K562 (cell line): ENCODE data around the gene GRAMD2A. TPM values are rescaled to one million over a fixed set of nuclear protein-coding genes. Genes with fewer than 3 reads are reported as not detected.

Experiments
- ATAC-seq: fragments of 200-7000 bp; cut with Tn5 transposase; 3 replicates; pipeline ENCODE4 v1.9.1; 2020; ENCODE audit warnings: moderate library complexity
- BruUV-seq: library from RNA; stranded (reverse); fragments of 400-500 nt; replicated peaks from 2 replicates; lab custom pipeline; 2021; lab: Mats Ljungman, UMichigan
- CTCF ChIA-PET: fragments of 300-600 bp; formaldehyde crosslinking; extraction: SDS; loops from one replicate; lab custom pipeline; 2021; ENCODE audit warnings: low intra/inter-chr PET ratio; lab: Yijun Ruan, JAX
- POLR2A ChIA-PET: fragments of 300-600, 350-650 bp; sonication (Branson Sonifier 250); formaldehyde crosslinking; extraction: SDS; loops from one replicate; lab custom pipeline; 2021; ENCODE audit warnings: antibody characterized with exemption, inconsistent platforms; lab: Yijun Ruan, JAX
- DNase-seq, 4 experiments: peaks; one replicate each; pipeline versions ENCODE4 v3.0.0 to v3.0.0-alpha.2; 2011 to 2018; ENCODE audit warnings: low spot score in 3 of 4, mixed read lengths in 3 of 4; ENCODE audit errors: extremely low read depth in 1 of 4
- FAIRE-seq: peaks from 2 replicates; lab custom pipeline; 2011; peaks lifted over from hg19 to GRCh38; lab: Jason Lieb, UNC
- H2AFZ ChIP-seq: 2 replicates; pipeline ENCODE4 v1.6.0; 2011; ENCODE audit warnings: low read depth, low read length, control low read depth, inconsistent platforms
- H3K27ac ChIP-seq: fragments of 200-600 bp; 3 replicates; pipeline ENCODE4 v1.8.0; 2011; ENCODE audit warnings: low read depth, mild to moderate bottlenecking, control low read depth, inconsistent platforms, low read length, moderate library complexity, mixed read lengths; ENCODE audit errors: extremely low read depth
- H3K27me3 ChIP-seq, 2 experiments: fragments of 300-600 bp in 1 of 2; 2 replicates in 1 of 2; 3 replicates in 1 of 2; pipeline versions ENCODE4 v1.6.0 to v1.8.0; 2011; ENCODE audit warnings: inconsistent platforms in 2 of 2, low read length in 2 of 2, mild to moderate bottlenecking in 1 of 2, mixed read lengths in 1 of 2, moderate library complexity in 1 of 2; ENCODE audit not compliant: control insufficient read depth in 2 of 2, insufficient read depth in 2 of 2
- H3K36me3 ChIP-seq: fragments of 300-600 bp; 3 replicates; pipeline ENCODE4 v1.8.0; 2011; ENCODE audit warnings: mild to moderate bottlenecking, low read length, inconsistent platforms; ENCODE audit not compliant: control insufficient read depth, insufficient read depth
- H3K4me1 ChIP-seq, 2 experiments: fragments of 200-600 bp in 1 of 2; replicated peaks in 1 of 2; 2 replicates in 1 of 2; 3 replicates in 1 of 2; pipeline versions ENCODE4 v1.5.1 to v1.8.0; 2011; ENCODE audit warnings: inconsistent platforms in 2 of 2, low read length in 2 of 2, mild to moderate bottlenecking in 1 of 2, mixed read lengths in 1 of 2, moderate library complexity in 1 of 2; ENCODE audit not compliant: control insufficient read depth in 2 of 2, insufficient read depth in 2 of 2
- H3K4me2 ChIP-seq: 2 replicates; pipeline ENCODE4 v1.6.1; 2011; ENCODE audit warnings: low read length, control low read depth, inconsistent platforms, mixed read lengths; ENCODE audit not compliant: insufficient read depth
- H3K4me3 ChIP-seq: fragments of 200-600 bp; sonication (generic), shearing (Covaris generic); 2 replicates; pipeline ENCODE4 v1.5.1; 2016; ENCODE audit warnings: control low read depth, inconsistent platforms
- H3K79me2 ChIP-seq: fragments of 200-600 bp; 3 replicates; pipeline ENCODE4 v1.8.0; 2011; ENCODE audit warnings: low read length, inconsistent platforms; ENCODE audit not compliant: control insufficient read depth, insufficient read depth
- H3K9ac ChIP-seq, 2 experiments: 2 replicates each; pipeline versions ENCODE4 v1.6.0 to v1.6.1; 2011; ENCODE audit warnings: low read depth in 2 of 2, low read length in 2 of 2, control low read depth in 1 of 2, inconsistent platforms in 1 of 2, mild to moderate bottlenecking in 1 of 2, mixed read lengths in 1 of 2; ENCODE audit not compliant: insufficient read depth in 1 of 2
- H3K9me1 ChIP-seq: one replicate; pipeline ENCODE4 v1.6.0; 2011; ENCODE audit warnings: inconsistent platforms, mild to moderate bottlenecking, low read length, moderate library complexity; ENCODE audit not compliant: control insufficient read depth, insufficient read depth
- H3K9me3 ChIP-seq: replicated peaks from 2 replicates; pipeline ENCODE4 v1.5.1; 2011; ENCODE audit warnings: low read depth, low read length, inconsistent platforms; ENCODE audit not compliant: control insufficient read depth, insufficient read depth
- H4K20me1 ChIP-seq: replicated peaks from 2 replicates; pipeline ENCODE4 v1.6.1; 2011; ENCODE audit warnings: low read length, inconsistent platforms, mixed read lengths; ENCODE audit not compliant: control insufficient read depth, insufficient read depth
- C11orf30 ChIP-seq: fragments of 450-650 bp; IDR thresholded peaks from 2 replicates; pipeline ENCODE4 v1.6.1; 2016; ENCODE audit warnings: low read depth, mild to moderate bottlenecking
- MAFF ChIP-seq: IDR thresholded peaks from 2 replicates; pipeline ENCODE4 v1.6.1; 2012; ENCODE audit warnings: low read length, improper control_type of control experiment
- MAFG ChIP-seq: fragments of 450-650 bp; conservative IDR thresholded peaks from 2 replicates; pipeline ENCODE4 v1.6.1; 2016; ENCODE audit warnings: missing genetic modification characterization, missing compliant biosample characterization
- MAFK ChIP-seq: IDR thresholded peaks from 2 replicates; pipeline ENCODE4 v1.6.1; 2011; ENCODE audit warnings: low read length, improper control_type of control experiment
- NFE2L1 ChIP-seq: fragments of 450-650 bp; IDR thresholded peaks from 2 replicates; pipeline ENCODE4 v1.6.1; 2016; ENCODE audit warnings: missing genetic modification characterization, low read depth, mild to moderate bottlenecking, missing compliant biosample characterization, moderate library complexity, borderline replicate concordance
- U2AF2 ChIP-seq: fragments of 200-400 bp; formaldehyde crosslinking; optimal IDR thresholded peaks from 2 replicates; pipeline ENCODE3; 2017; ENCODE audit warnings: low read depth, mild to moderate bottlenecking, low read length
- ZNF316 ChIP-seq: fragments of 450-650 bp; IDR thresholded peaks from 2 replicates; pipeline ENCODE4 v1.6.1; 2016
- ZNF512 ChIP-seq: IDR thresholded peaks from 2 replicates; pipeline ENCODE4 v1.6.1; 2016; ENCODE audit warnings: missing genetic modification characterization, missing compliant biosample characterization
- WGBS: fragments of 100-300 bp; shearing (Covaris generic); methylation state at CpG from one replicate; pipeline ENCODE4 v1.1.6; 2016; ENCODE audit warnings: low coverage, mixed read lengths; ENCODE audit not compliant: insufficient coverage; ENCODE audit errors: missing lambda C conversion rate; 5-methylcytosine and 5-hydroxymethylcytosine counted together
- in situ Hi-C: fragments of 300-500 bp; cut with MboI; formaldehyde crosslinking; loops from 4 replicates; pipeline ENCODE4 v1.15.0; 2018; ENCODE audit warnings: inconsistent platforms, mixed read lengths
- intact Hi-C: fragments of 100-400 bp; cut with micrococcal nuclease; formaldehyde crosslinking; loops from 2 replicates; pipeline ENCODE4 v1.14.2; 2022
- polyA plus RNA-seq, 8 experiments: library from polyadenylated mRNA; depleted of rRNA in 4 of 8; stranded (reverse) in 5 of 8; unstranded in 3 of 8; fragments of >200 nt; fragmentation: Nextera tagmentation in 2 of 8; fragmentation: Illumina TruSeq in 1 of 8; extraction: Ambion mirVana in 2 of 8; extraction: Trizol in 1 of 8; gene quantifications; 2 replicates each; pipeline versions ENCODE4 v1.2.1 to v1.2.3, GENCODE V29; 2011 to 2014; ENCODE audit warnings: inconsistent platforms in 1 of 8, missing spikeins in 1 of 8
- total RNA-seq, 7 experiments: library from RNA; depleted of rRNA in 6 of 7; stranded (reverse); fragments of >200 nt in 6 of 7; fragmentation: Illumina TruSeq in 2 of 7; extraction: Trizol in 2 of 7; gene quantifications; 2 replicates each; pipeline versions ENCODE4 v1.2.1 to v1.2.3, GENCODE V29; 2011 to 2021; ENCODE audit warnings: low replicate concordance in 1 of 7
- TF ChIP-seq, protein P1 (sequence below): fragments of 200-400 bp; formaldehyde crosslinking; IDR thresholded peaks from 2 replicates; pipeline ENCODE4 v1.6.1; 2017; ENCODE audit warnings: mild to moderate bottlenecking, low read depth, low read length, moderate library complexity
- TF ChIP-seq, protein P2 (sequence below): fragments of 250-450 bp; sonication (Bioruptor Pico); IDR thresholded peaks from 2 replicates; pipeline ENCODE4 v1.5.0; 2021; ENCODE audit warnings: mild to moderate bottlenecking, borderline replicate concordance

GRAMD2A gene
- total and polyA plus RNA-seq, 9 of the 15 experiments (the other 6 are each of a cell fraction or from before 2014, with no cell fraction given) = 0.08 to 0.22 TPM; not detected in 7

DNA sequence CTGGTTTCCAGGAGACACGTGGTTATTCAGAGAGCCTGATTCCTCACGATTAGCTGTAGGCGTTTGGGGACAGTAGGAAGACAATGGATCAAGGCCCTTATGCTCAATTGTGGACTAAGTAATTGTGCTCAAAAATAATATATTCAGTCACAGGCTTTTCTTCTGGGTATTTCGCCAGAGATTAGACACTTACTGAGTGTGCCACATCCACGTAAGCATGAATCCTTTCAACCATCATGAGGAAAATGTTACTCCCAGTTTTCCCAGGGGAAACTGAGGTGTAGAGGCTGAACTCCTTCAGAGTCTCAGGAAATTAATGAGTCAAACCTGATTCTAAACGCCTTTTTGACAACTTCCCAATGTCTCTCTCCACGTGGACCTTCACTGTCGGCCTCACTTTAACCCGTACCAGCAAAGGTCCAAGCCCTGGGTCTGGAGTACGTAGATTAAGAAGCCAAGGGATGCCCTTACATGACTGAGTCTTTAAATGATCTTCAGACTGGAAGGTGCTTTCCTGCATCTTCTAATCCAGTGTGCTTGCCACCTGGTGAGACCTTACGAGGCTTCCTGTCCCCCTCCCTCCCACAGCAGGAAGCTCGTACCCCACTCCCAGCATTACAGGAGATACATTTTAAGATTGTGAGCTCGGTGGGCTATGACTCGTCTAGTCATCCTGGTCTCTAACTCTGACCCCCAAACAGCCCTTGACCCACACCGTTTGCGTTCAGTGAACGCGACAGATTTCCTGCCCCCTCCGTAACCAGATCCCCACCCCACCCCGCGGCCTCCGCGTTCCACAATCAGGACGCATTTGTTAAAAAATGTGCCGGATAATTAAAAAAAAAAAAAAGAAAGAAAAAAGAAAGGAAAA lies 31.7 kb upstream of the GRAMD2A start (continued):
- TF ChIP-seq, protein P1, sequence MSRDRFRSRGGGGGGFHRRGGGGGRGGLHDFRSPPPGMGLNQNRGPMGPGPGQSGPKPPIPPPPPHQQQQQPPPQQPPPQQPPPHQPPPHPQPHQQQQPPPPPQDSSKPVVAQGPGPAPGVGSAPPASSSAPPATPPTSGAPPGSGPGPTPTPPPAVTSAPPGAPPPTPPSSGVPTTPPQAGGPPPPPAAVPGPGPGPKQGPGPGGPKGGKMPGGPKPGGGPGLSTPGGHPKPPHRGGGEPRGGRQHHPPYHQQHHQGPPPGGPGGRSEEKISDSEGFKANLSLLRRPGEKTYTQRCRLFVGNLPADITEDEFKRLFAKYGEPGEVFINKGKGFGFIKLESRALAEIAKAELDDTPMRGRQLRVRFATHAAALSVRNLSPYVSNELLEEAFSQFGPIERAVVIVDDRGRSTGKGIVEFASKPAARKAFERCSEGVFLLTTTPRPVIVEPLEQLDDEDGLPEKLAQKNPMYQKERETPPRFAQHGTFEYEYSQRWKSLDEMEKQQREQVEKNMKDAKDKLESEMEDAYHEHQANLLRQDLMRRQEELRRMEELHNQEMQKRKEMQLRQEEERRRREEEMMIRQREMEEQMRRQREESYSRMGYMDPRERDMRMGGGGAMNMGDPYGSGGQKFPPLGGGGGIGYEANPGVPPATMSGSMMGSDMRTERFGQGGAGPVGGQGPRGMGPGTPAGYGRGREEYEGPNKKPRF = no peak
- TF ChIP-seq, protein P2, sequence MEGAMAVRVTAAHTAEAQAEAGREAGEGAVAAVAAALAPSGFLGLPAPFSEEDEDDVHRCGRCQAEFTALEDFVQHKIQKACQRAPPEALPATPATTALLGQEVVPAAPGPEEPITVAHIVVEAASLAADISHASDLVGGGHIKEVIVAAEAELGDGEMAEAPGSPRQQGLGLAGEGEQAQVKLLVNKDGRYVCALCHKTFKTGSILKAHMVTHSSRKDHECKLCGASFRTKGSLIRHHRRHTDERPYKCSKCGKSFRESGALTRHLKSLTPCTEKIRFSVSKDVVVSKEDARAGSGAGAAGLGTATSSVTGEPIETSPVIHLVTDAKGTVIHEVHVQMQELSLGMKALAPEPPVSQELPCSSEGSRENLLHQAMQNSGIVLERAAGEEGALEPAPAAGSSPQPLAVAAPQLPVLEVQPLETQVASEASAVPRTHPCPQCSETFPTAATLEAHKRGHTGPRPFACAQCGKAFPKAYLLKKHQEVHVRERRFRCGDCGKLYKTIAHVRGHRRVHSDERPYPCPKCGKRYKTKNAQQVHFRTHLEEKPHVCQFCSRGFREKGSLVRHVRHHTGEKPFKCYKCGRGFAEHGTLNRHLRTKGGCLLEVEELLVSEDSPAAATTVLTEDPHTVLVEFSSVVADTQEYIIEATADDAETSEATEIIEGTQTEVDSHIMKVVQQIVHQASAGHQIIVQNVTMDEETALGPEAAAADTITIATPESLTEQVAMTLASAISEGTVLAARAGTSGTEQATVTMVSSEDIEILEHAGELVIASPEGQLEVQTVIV (CRISPR knock-in tag) = no peak
- TF ChIP-seq, all 486 proteins: peak for 5

DNA sequence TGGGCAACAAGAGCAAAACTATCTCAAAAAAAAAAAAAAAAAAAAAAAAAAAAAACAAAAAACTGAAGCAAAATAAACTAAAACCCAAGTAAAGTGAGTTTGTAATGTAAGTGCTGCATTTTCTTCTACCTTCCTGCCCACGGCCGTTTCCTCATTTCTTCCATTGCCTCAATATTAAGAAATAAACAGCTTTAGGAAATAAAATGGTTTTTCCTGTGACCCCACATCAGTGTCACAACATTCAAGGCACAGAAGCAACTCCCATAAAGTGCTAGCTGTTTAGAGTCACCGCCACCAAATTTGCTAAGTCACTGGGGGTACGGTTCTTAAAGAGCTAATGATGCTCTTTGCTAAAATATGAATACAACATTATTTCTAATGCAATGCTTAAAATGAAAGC lies 30.1 kb upstream of the GRAMD2A start:
- H3K9me3 ChIP-seq = no peaks in the 10 kb centered on the region
- TF ChIP-seq MAFF (peak; percentile 49; the same call in 1 of the 2 replicates), MAFK (peak; percentile 55; the same call in 1 of the 2 replicates), C11orf30 (peak; percentile 75), U2AF2 (no peak), NFE2L1 (tag) (peak; percentile 16; the same call in 1 of the 2 replicates), ZNF512 (tag) (peak; percentile 72; the same call in 1 of the 2 replicates), ZNF316 (peak; percentile 73), MAFG (tag) (peak; percentile 79)

More for the DNA sequence above, 30.1 kb upstream of the GRAMD2A start:
- Histone ChIP-seq H3K4me2 (peak overlapping the region; percentile 96), H4K20me1 (peaks cover 14% of the 10 kb centered on the region), H3K79me2 (peaks cover 79% of the 10 kb centered on the region), H3K9ac (peak overlapping the region in 1 of 2 experiments; percentile 77; a peak in 1 of 4 replicates), H3K36me3 (peaks cover 50% of the 10 kb centered on the region), H3K27ac (peak overlapping the region; percentile 88), H2AFZ (no peak overlapping the region), H3K4me1 (peaks cover 45 to 58% of the 10 kb centered on the region in 2 experiments), H3K27me3 (no peaks in the 10 kb centered on the region), H3K4me3 (peak overlapping the region; percentile 67), H3K9me1 (peaks cover 8% of the 10 kb centered on the region)
- in situ Hi-C loops (no loop called here), intact Hi-C loops (no loop called here)
- peak in 1 of 4 experiments; percentile 40 for DNase-seq
- ChIA-PET CTCF (no interaction called here), POLR2A (interaction anchor here (0.5 to 3.1 kb wide), 5 partner anchors 9 to 979 kb away, joined by 3 to 13 read pairs (median 3); no protein-coding TSS in a partner anchor)
- no peak for ATAC-seq
- 11% methylated on average over 4 of the region's 4 CpGs for WGBS
- BruUV-seq = no TSS peak
- FAIRE-seq = no peak
